GM18951 (cell line): Measurements from ENCODE around the gene PPIH.
"Not testable (repeated sequence)": the region's sequence is repeated elsewhere in the genome, so short reads cannot be mapped to it uniquely, and the experiment has no call there.

Experiments
- POLR2A ChIP-seq: IDR thresholded peaks from 4 replicates; pipeline ENCODE4 v1.6.1; 2011; ENCODE audit warnings: mild to moderate bottlenecking; ENCODE audit not compliant: insufficient read length, insufficient read depth; ENCODE audit errors: extremely low read depth
- in situ Hi-C: fragments of 300-500 bp; cut with MboI; formaldehyde crosslinking; loops from one replicate; pipeline ENCODE4 v1.12.0; 2022; ENCODE audit warnings: low sequenced_read_pairs, mixed read lengths, inconsistent platforms; ENCODE audit not compliant: unreplicated experiment

The PPIH gene

GRCh38 chr1:42674682-42675081 lies 16.5 kb downstream of the PPIH start:
- in situ Hi-C loops = no loop called here
- TF ChIP-seq POLR2A = no peak

DNA sequence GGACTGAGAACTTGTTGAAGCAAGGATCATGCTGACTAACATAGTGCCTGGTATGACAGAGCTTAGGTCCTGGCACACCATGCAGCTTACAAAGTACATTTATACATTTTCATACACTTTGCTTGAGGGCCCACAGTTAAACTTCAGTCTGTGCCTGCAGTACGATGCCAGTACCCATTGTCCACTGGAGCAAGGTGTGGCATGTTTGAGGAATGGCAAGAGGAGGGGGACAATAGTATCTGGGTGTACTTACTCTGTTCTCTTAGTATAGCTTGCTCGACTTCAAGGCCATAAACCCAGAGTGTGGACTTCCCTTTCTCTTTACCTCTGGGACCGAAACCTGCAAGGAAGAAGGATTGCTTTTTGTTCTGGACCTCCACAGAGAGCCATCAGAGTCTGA lies 17.2 kb downstream of the PPIH start:
- TF ChIP-seq POLR2A = no peak
- in situ Hi-C loops = no loop called here

DNA sequence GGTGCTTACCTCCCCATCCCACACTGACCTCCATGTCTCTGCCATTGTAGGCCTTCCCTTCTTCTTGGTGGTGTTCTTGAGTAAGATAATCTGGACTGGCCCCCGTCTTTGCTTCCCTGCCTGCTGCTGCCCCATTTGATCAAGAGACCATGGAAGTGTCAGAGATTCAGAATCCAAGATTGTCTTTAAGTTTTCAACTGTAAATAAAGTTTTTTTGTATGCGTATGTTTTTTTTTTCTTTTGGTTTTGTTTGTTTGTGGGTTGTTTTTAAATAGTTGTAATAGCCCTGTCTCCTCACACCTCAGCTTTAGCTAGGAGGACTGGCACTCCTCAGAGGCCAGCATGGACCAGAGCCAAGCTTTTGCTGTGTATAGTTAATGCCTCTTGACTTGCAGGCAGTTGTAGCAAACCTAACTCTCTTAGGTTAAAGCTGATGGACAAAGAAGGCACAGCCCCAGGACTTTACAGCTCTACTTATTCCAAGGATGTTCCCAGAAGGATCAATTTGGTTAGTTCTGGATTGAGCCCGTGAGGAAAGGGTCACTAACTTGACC lies 18.4 kb downstream of the PPIH start:
- no peak for TF ChIP-seq POLR2A
- in situ Hi-C loops = no loop called here

GRCh38 chr1:42679364-42679983 lies 21.3 kb downstream of the PPIH start:
- in situ Hi-C loops = no loop called here
- TF ChIP-seq POLR2A = no peak

GRCh38 chr1:42680055-42680454 lies 21.8 kb downstream of the PPIH start:
- in situ Hi-C loops = no loop called here
- no peak for TF ChIP-seq POLR2A

DNA sequence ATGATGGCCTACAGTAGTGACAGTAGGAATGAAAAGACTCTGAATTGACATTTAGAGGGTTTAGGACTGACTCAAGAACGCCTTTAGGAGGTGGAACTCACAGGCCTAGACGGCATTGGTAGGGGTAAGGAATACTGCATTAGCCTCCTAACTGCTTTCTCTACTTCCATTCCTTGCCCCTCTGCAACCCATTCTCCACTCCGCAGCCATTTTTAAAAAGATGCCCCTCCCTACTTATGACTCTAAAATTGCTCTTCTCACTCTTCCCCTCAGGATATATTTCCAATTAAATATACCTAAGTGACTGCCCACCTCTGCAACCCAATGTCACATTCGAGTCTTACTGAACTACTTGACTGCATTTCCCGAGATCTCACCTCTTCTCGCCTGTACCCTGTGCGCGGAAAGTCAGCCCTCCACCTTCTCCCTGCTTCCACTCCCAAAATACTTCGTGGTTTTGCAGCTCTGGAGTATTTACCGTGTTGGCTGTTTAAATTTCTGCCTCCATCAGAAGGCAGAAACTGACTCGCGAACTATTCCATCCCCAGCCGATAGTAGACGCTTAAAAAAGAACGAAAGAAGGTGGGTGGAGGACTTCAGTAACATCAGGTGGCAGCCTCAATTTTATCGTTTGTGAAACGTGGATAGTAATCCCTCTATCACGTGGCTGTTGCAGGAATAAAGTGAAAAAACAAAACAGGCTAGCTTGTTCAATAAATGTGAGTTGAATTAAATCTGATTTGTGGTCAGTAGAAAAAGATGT lies 22.9 kb downstream of the PPIH start:
- in situ Hi-C loops = no loop called here

DNA sequence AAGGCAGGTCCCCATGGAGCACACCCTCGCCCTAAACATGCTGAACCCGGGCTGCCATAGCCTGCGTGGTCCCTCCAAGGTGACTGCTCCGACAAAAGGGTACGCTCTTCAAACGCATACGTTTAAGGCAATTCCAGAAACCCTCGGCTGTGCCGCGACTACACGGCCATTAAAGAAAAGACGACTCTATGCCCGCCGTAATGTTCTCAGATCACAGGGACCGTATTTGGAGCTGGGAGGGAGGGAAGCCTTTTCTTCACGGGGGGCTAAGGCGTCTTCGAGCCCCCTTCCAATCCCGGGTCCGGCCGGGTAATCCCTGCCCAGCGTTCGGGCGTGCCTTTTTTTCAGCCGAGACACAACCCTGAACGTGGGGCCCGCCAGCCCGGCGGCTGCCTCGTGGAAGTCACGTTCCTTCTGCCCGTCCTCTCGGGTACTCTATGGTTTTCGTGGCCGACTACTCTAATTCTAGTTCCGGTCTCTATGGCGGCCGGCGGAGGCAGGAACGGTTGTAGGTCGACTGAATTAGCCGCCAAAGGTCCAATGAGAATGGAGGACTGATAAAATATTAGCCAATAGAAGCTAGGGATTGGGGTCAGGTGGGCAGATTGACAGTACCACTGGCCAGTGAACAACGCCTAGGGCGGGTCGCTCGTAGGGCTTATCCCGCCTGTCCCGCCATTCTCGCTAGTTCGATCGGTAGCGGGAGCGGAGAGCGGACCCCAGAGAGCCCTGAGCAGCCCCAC lies 23.7 kb downstream of the PPIH start, which contains the start of gene YBX1:
Gene YBX1 (plus strand): TSS at position 678 of the 743 bp plus-strand sequence. CDS start 148 bp downstream, outside the sequence.
- in situ Hi-C loops = no loop called here
- peak; percentile 81 for TF ChIP-seq POLR2A

More for the DNA sequence above, 22.9 kb downstream of the PPIH start:
- no peak for TF ChIP-seq POLR2A

- in situ Hi-C loops = not testable (repeated sequence)
Measured at GRCh38 chr1:42682484-42682738, 24.2 kb downstream of the PPIH start.

- peak; percentile 68 for TF ChIP-seq POLR2A
- in situ Hi-C loops = no loop called here
Measured at GRCh38 chr1:42682739-42683531, 24.7 kb downstream of the PPIH start.

GRCh38 chr1:42684139-42684538 lies 25.9 kb downstream of the PPIH start:
- in situ Hi-C loops = no loop called here
- TF ChIP-seq POLR2A = no peak

DNA sequence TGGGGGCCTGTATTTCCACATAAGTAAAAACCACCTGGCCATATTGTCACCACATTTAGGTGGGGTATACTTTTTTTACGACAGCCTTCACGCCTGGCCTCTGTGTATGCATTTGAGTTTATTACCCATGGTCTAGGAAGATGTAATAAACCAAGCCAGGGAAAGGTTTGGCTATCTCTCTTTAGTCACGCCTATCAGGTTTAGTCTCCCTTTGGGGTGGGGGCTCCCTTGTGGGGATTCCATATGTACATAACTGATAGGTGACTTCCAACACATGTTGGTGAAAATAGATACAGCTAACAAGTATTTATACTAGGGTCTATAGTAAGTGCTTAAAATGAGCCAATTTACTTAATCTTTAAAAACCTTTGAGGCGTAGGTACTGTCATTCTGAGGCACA lies 28.2 kb downstream of the PPIH start:
- in situ Hi-C loops = no loop called here
- no peak for TF ChIP-seq POLR2A

GRCh38 chr1:42689912-42690311 lies 31.7 kb downstream of the PPIH start:
- in situ Hi-C loops = no loop called here
- no peak for TF ChIP-seq POLR2A

- no peak for TF ChIP-seq POLR2A
- in situ Hi-C loops = no loop called here
Measured at GRCh38 chr1:42690477-42691156, 32.4 kb downstream of the PPIH start.

GRCh38 chr1:42691157-42691498 lies 32.9 kb downstream of the PPIH start:
- no peak for TF ChIP-seq POLR2A
- in situ Hi-C loops = no loop called here
